IMR-90 (cell line): ENCODE results near the gene NAB2.

Experiments used
- BHLHE40 ChIP-seq: fragments of 150-350 bp; IDR thresholded peaks from 2 replicates; pipeline ENCODE4 v1.6.1; 2016; ENCODE audit warnings: mild to moderate bottlenecking, low read depth, low read length
- CEBPB ChIP-seq: IDR thresholded peaks from 2 replicates; pipeline ENCODE4 v1.6.1; 2012; ENCODE audit warnings: low read depth, low read length, improper control_type of control experiment
- CTCF ChIP-seq: conservative IDR thresholded peaks from 2 replicates; pipeline ENCODE4 v1.5.1; 2012; ENCODE audit warnings: mild to moderate bottlenecking, low read depth, low read length, improper control_type of control experiment
- ELK1 ChIP-seq: fragments of 150-350 bp; IDR thresholded peaks from 2 replicates; pipeline ENCODE4 v1.6.1; 2016; ENCODE audit warnings: low read depth, mild to moderate bottlenecking, low read length, moderate library complexity, borderline replicate concordance
- MXI1 ChIP-seq: IDR thresholded peaks from 2 replicates; pipeline ENCODE4 v1.6.1; 2012; ENCODE audit warnings: low read depth, mild to moderate bottlenecking, low read length, moderate library complexity, borderline replicate concordance
- POLR2A ChIP-seq: IDR thresholded peaks from 2 replicates; pipeline ENCODE4 v1.6.1; 2012; ENCODE audit warnings: mild to moderate bottlenecking, low read depth, low read length

GRCh38 chr12:57124261-57124877, 35.5 kb downstream of the NAB2 start:
- no peak for TF ChIP-seq POLR2A
- peak; percentile 91 for TF ChIP-seq CTCF
- TF ChIP-seq MXI1, result no peak
- TF ChIP-seq ELK1, result no peak
- no peak for TF ChIP-seq BHLHE40
- TF ChIP-seq CEBPB, result no peak
